ENCODE measurements around the gene ARMC2. TPM values are rescaled to one million over a fixed set of nuclear protein-coding genes. Genes with fewer than 3 reads are reported as not detected.

ARMC2 gene
- total and polyA plus RNA-seq, 2 of the 4 experiments (the other 2 are of a cell fraction), result 0.72 to 3.9 TPM

GRCh38 chr6:109008537-109009235, 160.5 kb downstream of the ARMC2 start:
- Histone ChIP-seq H3K27ac (ENCODE audit: insufficient read depth, low read length) (peak overlapping the region; percentile 79), H4K5ac (ENCODE audit: low read depth, low read length) (peak overlapping the region; percentile 87; the same call in 1 of the 2 replicates), H4K20me1 (ENCODE audit: insufficient read depth, low read length) (no peaks in the 10 kb centered on the region; the same call in none of the 2 replicates), H4K8ac (ENCODE audit: low read depth in 2 of 2, low read length in 2 of 2) (peak overlapping the region; percentile 52 to 93; a peak in 3 of 4 replicates), H3K4me3 (ENCODE audit: insufficient read depth, low read depth, low read length) (peak overlapping the region; percentile 91), H3K18ac (ENCODE audit: low read depth, low read length) (peak overlapping the region; percentile 95), H3K79me1 (ENCODE audit: low read depth in 1 of 2, low read length in 2 of 2) (peaks cover 11 to 16% of the 10 kb centered on the region in 2 experiments; a peak in 3 of 4 replicates), H3K56ac (ENCODE audit: extremely low read depth, insufficient read depth, low read length) (peak overlapping the region; percentile 92), H2AFZ (replicated peaks; ENCODE audit: low read length, poor library complexity) (peak overlapping the region; percentile 97), H2BK5ac (ENCODE audit: low read depth, low read length, poor library complexity, severe bottlenecking) (peak overlapping the region; percentile 91), H2AK9ac (replicated peaks; ENCODE audit: low read depth, low read length, poor library complexity) (peak overlapping the region; percentile 92), H3K9ac (ENCODE audit: low read depth, low read length) (peak overlapping the region; percentile 96), H3K9me1 (ENCODE audit: insufficient read depth, low read length) (no peaks in the 10 kb centered on the region), H3K4ac (ENCODE audit: low read depth, low read length) (peak overlapping the region; percentile 88), H3K14ac (replicated peaks; ENCODE audit: low read depth, low read length) (peak overlapping the region; percentile 97), H2AK5ac (ENCODE audit: low read depth, low read length) (0 out of 2 replicates have a peak overlapping the region, but pooled peaks have one; percentile 37), H2BK15ac (ENCODE audit: low read depth, low read length) (no peak overlapping the region; the same call in 2 of the 3 replicates), H3K4me2 (ENCODE audit: low read depth, low read length) (peak overlapping the region; percentile 82), H2BK20ac (ENCODE audit: low read depth, low read length) (no peak overlapping the region), H3K9me3 (ENCODE audit: control insufficient read depth, insufficient read depth, low read length) (no peaks in the 10 kb centered on the region), H4K91ac (ENCODE audit: insufficient read depth, low read depth, low read length) (peak overlapping the region; percentile 66; the same call in 1 of the 2 replicates), H3K27me3 (ENCODE audit: control insufficient read depth, insufficient read depth, low read length) (no peaks in the 10 kb centered on the region), H3K36me3 (ENCODE audit: control insufficient read depth, insufficient read depth, low read length) (no peaks in the 10 kb centered on the region), H2BK120ac (ENCODE audit: low read depth, low read length) (peak overlapping the region; percentile 85), H3K23ac (ENCODE audit: low read depth, low read length) (peak overlapping the region; percentile 99), H3K4me1 (ENCODE audit: control insufficient read depth, insufficient read depth, low read length) (no peaks in the 10 kb centered on the region)
- in situ Hi-C loops (cut with MboI; ENCODE audit: low sequenced_read_pairs) (no loop called here), dilution Hi-C loops (cut with HindIII; ENCODE audit: low sequenced_read_pairs, unreplicated experiment) (no loop called here), intact Hi-C loops (cut with micrococcal nuclease) (loop anchor here (5.0 kb wide), 3 partner anchors 64 to 466 kb away; no protein-coding TSS in a partner anchor)
- ChIA-PET CTCF (interaction anchor here (0.6 kb wide), 1 partner anchor 342 kb away, joined by 3 read pairs; no protein-coding TSS in a partner anchor), POLR2A (ENCODE audit: unreplicated experiment) (no interaction called here)
- ATAC-seq (ENCODE audit: low read depth), result peak; percentile 48
- TF ChIP-seq NFE2L2 (IDR thresholded peaks at IDR 0.05; ENCODE audit: low read depth, low read length), result no peak
- no peak for TF ChIP-seq CEBPB (IDR thresholded peaks at IDR 0.05; ENCODE audit: low read depth, low read length)
- no peak for TF ChIP-seq BHLHE40 (IDR thresholded peaks at IDR 0.05; ENCODE audit: low read depth, low read length)
- no peak for TF ChIP-seq MAZ (IDR thresholded peaks at IDR 0.05; ENCODE audit: borderline replicate concordance, low read depth, low read length)
- no TSS peak for BruUV-seq (replicated peaks)
- peak; percentile 55 for DNase-seq
- 7% methylated on average over 6 of the region's 24 CpGs; no CpG with 5 or more reads in 1 of the 2 experiments for WGBS, 2 experiments (ENCODE audit: extremely low coverage in 2 of 2, insufficient read length in 1 of 2)
